ENCODE data around the gene TCF7L1.

Gene TCF7L1

DNA sequence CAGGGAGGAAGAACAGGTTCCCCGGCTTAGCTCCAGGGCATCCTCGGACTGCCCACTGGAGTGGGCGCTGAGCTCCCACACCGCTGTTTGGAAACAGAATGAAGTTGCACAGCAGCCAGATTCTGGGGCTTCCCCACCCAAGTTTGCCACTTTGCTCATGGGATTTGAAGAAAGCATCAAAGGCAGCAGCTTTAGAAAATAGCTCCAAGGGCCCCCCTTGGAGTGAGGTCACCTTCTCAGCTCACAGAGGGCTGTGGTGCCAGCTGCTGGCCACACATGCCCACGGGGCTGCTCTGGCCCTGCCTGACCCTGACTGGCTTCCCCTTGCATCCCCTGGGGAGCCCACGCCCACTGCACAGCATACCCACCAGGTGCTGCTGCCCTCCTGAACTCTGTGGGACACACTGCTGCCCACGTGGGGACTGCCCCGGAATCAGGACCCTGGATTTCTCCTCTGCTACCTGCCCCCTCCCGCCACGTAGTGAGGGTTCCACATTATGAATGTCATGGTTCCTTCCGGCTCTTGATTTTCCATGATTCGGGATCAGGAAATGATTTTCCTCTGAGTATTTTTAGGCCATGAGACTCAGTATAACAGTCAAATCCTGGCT is 124.3 kb downstream of the TCF7L1 start:
- DNase-seq = no peak

DNA sequence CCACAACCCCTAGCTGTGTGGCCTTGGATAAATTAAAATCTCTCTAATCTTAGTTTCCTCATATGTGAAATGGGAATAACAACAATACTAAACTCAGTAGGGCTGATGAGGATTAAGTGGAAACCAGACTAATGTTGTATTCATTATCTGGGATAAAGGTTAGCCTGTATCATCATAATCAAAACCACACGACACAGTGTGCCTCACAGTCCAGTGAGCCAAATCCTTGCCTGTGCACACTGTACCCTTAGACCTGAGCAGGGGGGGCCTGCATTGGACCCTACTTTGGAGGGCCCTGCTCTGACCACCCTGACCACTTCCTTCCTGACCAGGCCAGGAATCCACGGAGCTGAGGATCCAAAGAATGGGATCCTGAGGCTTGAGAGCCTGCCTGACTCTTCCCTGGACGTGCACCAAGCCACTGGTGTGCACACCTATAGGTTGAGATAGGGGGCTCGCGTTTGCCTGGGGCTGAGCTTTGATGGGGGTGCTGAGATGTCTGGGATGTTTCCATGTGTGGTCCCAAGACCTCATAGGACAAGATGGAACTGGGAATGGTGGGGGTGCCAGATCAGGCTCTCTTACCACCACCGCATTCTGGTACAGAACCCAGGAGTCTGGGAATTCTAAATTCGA is 124.9 kb downstream of the TCF7L1 start:
- no peak for DNase-seq

DNA sequence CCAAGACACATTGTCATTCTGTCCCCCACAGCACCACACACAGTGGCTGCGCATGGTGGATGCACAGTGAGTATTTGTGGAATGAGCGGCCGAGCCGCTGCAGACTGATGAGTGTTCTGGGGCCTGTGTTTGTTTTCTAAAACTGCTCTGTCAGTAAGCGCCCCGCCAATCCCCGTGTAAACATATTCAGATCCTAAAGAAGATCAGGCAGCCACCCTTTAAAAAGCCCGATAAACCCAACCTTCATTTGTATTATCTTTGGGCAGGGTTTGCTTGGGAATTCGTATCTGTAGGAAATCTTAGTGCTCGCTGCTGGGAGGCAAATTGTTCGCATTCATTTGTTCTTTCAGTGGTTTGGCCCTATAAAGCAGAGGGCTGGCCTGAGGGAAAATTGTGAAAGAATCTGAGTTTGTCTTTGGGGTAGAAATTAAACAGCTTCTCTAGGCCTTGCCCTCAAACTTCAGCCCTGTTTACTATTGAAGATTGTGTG is 126.0 kb downstream of the TCF7L1 start:
- no peak for DNase-seq

DNA sequence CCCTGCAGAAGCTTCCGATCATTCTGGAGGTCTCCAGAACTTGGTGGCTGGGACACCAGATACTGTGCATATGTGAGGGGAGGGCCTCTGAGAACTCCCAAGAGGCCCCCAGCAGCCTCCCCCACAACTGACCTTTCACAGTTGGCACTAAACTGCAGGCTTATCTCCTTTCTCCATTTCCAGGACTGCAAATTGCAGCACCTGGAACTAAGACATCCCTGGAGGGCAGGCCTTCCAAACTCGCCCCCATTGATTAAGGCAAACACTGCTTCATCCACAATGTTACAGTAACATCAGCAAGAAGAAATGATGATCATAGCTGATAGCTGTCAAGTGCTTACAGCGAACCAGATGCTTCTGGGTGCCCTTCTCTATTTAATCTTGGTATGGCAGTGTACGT is 126.7 kb downstream of the TCF7L1 start:
- no peak for DNase-seq

DNA sequence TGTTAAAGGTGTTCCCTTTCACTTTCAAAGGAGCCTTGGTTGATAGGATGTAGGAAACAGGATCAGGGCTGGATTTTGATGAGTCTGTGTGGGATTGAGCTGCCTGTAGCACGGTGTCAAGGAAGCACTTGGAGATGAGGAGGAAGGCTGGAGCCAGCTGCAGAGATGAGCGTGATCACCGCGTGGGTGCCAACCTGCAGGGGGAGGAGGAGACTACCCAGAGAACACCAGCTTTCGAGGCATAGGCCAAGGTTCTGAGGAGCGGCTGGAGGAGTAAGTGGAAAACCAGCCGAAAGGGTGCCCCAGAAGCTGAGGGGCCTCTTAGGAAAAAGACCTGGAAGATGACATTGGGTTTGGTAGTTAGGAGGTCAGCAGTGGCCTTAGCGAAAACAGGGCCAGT is 130.4 kb downstream of the TCF7L1 start:
- no peak for DNase-seq

DNA sequence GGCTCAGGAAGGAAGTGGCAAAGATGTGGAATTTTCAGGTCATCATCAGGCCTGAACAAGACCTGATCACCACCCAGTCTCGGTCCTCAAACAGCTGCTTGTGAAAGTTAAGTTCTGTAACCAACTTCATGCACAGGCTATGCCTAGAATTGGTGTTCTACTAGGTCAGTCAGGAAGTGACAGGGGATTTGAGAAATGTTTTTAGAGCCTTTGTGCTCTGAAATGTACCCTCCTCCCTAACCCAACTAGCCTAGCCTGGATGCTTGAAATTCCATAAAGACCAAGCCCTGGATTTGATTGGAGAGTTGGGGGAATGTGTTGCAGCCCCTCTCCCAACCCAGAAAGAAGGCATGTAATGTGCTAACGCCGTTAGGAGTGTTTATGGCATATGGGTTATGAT is 131.3 kb downstream of the TCF7L1 start:
- DNase-seq = no peak

DNA sequence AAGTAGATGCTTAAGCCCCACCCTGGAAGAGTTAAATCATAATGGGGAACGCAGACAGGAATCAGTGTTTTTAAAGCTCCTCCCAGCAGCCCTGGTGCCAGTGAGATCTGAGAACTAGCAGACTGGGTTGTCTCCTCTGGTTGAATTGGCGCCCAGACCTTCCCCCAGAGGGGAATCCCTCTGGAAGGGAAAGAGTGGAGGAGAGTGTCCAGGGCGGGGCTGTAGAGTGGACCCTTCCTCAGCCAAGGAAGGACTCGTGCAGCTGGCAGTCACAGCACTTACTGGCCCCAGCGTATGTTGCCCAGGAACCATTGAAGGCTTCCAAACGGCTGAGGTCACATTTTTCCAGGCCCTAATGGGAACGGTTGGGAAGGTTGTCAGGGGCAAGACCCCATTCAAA is 132.1 kb downstream of the TCF7L1 start:
- DNase-seq = no peak

DNA sequence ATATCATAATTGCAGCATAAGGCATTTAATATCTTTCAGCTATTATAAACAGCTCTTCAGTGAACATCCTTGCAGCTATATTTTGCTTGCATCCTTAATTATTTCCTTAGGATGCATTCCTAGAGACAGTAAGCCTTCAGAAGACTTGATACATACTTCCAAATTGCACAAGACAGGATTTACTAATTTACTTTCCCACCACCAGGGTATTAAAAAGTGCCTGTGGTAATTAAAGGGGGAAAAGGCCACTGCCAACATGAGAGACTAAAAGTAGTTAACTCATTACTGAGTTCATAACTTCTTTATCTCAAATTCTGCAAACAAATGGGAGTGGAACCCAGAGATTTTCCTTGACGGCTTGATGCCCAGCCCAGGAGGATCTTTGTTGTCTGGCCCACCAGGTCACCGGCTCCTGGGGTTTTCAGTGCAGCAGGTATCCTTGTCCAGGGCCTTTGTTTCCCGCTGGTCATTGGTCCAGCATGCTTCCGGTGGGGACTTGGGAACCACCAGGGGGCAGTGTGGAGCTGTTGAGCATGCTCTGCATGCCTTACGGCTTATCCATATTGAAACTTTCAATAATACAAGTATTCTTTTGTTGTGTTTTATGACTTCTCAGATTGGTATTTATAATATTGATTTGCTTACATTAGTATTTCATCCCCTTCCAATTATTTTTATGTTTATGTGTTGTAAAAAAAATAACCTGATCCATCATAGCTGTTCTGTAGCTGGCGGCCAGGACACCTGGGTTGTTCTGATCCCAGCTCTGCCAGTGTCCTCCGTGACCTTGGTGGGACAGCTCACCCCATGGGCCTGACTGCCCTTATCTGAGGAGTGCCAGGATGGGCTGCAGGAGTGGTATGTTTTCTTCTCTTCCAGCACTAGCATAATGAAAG is 133.2 kb downstream of the TCF7L1 start:
- DNase-seq = peak; percentile 61 to 64

DNA sequence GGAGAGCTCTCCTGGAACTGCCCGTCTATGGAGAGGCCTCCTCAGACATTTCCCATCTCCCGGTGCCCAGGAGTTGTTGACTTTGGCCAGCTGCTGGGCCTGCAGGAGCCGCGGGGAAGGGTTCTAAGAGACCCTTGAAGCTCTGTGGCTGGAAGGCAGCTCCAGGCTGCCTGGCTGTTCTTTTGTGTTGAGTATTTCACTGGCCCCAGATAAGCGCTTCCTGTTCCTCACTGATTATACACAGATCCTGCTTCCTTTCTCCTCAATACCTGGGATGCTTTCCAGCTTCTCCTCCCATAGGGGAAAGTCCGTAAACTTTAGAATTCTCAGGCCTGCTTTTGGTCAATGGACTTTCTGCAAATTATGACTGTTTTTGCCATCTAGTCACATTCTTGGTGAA is 136.8 kb downstream of the TCF7L1 start:
- no peak for DNase-seq

DNA sequence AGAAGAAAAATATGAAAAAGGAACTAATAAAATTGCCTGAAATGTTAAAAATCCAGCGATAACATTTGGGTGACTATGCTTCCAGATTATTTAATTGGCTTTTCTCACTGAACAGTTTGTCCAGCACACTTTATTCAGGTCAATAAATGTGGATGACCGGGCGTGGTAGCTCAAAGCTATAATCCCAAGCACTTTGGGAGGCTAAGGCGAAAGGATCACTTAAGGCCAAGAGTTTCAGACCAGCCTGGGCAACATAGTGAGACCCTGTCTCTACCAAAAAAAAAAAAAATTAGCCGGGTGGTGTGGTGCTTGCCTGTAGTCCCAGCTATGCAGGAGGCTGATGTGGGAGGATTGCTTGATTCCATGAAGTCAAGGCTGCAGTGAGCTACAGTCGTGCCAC is 139.2 kb downstream of the TCF7L1 start:
- no peak for DNase-seq

DNA sequence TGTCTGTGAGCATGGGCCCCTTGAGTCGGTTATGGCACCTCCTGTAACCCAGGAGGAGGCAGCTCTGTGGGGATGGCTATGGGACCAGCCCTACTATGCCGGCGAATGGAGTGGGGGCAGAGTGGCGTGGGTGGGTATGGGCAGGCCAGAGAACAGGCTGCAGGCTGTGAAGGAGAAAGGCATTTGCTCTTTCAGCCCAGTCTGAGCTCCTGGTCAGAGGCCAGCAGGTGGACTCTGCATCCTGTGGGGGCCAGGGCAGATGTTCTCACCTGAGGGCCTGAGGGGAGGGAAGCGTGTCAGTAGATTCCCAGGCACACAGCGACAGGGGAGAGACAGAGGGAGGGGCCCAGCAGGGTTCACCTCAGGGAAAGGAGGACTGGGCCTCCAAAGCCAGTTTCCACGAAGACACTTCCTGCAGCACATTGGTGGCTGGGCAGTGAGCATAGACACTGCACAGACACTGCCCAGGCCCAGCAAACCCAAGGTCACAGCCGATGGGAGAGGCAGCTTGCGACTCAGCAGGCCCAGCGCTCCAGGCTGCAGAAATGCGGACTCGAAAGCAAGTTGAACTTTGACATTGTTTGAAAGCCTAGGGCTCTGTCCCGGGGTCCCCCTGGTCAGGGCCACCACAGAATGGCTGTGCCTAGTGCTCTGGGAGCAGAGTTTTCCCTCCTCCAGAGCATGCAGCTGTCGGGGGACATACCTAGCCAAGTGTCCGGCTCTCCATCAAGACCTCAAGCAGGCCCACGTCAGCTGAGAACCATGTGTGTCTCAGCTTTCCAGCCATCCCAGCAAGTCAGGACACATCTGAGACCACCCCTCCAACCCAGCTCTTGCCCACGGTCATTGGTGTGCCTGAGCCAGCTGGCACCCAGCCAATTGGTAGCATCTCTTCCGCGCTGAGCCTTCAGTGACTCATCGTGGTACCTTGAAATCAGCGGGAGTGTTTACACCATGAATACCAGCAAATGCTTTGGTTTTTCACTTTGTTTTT is 140.8 kb downstream of the TCF7L1 start:
- DNase-seq = no peak

DNA sequence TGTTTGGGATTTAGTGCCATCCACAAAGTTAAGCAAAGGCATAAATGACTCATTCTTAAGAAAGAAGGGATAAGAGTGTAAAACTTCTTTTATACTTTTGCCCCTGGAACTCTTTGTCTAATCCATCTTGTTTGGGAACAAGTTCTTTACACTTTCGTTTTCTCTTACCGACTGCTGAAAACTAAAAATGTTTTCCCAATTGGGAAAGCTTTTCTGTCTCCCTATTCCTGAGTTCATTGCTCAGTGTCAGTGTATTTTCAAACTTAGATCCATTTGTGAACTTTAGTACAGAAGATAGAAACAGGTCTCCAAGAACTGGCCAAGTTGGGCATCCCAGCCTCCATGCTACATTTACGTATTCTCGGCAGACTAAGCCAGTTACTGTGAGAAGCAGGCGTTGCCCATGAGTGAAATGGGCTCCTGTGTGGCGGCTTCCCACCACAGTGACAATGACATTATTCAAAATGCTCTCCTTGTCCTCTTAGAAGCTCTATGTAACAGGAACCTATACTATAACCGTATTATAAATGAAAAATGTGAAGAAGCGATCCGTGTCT is 142.9 kb downstream of the TCF7L1 start:
- DNase-seq = no peak

DNA sequence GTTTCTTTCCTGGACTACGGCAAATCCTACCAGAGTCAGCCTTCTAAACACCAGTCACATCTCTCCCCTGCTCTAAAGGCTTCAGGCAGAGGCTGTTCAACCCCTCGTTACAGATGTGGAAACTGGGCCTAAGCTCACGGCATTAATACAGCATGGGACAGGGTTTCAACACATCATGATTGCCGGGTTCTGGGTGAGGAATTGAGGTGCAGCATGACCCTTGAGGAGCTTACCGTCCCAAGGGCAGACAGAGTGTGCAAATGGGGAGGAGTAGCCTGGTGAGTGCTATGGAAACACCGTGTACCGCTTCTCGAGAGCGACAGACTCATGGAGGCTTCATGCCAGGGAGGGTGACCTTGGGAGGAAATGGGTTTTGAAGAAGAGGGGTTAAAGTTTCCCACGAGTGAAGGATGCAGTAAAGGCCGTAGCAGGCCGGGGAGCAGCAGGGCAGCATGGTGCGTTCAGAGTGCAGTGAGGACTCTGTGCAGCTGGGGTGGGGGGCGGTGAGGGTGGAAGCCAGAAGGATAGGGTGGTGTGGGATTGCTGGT is 143.5 kb downstream of the TCF7L1 start:
- no peak for DNase-seq

DNA sequence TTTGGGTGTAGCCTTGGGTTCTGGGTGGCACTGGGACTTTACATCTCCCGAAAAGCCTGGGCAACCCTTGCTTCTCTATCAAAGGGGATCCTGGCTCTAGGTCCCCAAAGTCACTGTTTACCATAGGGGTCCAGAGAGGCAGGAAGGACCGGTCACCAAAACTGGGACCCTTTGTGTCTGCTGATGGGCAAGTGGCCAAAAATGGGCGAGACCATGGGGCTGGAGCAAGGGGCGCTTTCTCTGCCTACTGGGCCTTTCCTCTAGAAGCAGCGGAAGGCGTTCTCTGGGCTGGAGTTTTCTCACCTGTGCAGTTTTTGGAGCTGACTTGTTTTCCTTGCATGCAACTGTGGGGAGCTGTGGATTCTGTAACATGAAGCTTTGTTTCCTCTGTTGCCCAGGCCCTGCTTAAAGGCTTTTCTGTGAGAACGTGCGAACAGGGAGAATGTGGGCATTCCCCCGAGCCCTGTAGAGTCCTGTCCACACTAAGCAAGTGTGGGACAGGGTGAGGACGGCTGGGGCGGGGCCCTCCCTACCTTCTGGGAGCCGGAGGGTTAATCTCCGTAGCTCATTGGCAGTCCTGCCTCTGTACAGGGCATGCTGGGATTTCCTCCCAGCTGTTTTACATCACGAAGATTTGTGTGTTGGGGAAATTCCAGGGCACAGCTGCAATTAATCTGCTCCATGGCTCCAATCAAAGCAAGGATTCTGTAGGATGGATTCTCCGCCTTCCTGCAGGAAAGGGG is 144.4 kb downstream of the TCF7L1 start:
- DNase-seq = no peak

DNA sequence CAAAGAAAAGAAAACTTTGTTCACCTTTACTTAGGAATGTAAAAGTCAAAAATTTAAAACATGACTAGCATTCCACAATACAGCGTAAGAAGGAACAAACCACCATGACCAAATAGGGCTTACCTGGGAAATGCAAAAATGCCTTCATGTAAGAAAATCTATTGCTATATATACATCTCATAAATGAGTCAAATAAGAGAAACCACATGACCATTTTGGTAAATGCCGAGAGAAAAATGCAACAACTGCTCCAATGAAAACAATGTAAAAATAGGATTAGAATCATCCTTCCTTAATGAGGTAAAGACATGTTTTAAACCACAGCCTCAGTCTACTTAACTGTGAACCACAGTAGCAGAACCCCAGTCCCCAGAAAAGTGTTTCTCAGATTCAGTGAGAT is 145.2 kb downstream of the TCF7L1 start:
- DNase-seq = no peak

DNA sequence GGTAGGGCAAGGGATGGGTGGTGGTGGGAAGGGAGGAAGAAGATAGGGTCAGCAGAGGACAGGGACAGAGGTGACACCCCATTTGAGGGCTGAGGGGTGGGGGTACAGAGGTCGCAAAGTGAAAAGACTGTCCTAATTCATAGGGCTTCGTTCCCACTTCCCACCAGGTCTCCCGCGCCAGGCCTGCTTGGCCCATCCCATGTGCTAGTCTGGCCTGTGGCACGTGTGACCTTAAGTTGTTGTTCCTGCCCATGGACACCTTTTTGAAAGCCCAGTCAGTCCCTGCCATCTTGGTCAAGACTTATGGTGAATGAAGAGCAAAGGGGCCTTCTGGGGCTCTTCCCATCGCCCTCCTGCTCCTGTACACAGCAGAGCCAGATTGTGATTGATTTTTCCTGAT is 148.4 kb downstream of the TCF7L1 start:
- DNase-seq = no peak

DNA sequence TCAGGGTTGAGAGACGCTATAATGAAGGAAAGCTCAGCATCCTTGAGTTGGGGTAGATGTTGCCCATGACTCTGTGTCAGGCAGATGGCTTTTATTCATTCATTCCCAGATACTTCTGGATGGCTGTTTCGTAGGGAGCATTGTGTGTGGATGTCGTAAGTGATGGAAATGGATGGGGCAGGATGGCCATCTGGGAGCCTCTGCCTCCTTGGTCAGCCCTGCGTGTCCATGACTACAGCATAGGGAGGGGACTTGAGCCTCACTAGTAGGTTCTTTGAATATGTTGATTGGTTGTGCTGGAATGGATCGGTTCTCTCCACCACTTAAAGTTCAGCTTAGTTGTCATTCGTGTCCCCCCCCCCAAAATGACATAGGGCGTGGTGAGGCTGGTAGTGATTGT is 149.7 kb downstream of the TCF7L1 start:
- DNase-seq = no peak

DNA sequence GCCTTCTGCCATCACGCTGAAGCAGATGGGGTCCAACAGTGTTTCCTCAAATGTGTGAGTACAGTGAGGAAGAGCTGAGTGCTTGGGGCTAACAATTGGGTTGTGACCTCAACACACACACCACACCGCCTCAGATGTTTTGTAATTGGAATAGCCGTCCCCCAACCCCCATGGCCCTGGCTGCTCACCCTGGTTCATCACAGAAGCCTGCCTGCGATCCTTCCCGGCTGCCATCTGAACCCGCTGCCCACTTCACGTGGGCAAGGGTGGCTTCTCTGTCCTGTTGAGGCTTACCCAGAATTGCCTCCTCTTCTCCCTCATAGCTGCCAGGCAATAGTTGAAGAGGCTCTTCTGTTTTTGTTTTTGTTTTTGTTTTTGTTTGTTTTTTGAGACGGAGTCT is 150.4 kb downstream of the TCF7L1 start:
- DNase-seq = no peak

DNA sequence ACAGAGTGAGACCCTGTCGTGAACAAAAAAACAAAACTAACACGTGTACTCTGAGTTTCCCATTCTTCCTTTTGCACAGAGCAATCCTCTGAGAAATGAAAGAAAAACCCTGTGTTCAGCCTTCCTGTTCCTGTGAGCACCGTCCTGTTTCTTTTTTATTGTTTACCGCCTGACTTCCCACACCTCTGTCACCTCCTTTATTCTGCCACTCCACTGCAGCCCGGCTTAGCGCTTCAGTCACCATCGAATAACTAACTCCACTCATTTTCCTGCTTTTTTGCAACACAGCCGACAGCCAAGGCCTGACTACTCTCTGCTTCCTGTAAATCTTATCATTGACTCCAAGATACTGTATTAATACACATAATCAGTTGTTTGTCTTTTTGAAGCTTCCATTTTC is 153.7 kb downstream of the TCF7L1 start:
- DNase-seq = no peak

DNA sequence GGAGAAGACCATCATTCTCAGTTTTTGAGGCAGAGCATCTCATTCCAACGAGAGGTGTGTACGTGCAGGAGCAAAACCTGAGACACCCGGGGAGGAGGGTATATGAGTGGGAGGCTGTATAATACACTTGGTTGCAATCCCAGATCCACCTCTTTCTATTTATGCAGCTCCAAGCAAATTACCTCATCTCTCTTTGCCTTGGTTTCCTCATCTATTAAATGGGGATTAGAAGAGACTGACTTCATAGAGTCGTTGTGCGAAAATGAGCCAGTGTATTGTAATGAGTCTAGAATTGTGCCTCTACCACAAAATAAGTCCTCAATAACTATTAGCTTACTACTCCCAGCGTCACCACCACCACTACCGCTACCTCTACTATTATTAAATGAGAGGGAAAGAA is 154.5 kb downstream of the TCF7L1 start:
- no peak for DNase-seq

DNA sequence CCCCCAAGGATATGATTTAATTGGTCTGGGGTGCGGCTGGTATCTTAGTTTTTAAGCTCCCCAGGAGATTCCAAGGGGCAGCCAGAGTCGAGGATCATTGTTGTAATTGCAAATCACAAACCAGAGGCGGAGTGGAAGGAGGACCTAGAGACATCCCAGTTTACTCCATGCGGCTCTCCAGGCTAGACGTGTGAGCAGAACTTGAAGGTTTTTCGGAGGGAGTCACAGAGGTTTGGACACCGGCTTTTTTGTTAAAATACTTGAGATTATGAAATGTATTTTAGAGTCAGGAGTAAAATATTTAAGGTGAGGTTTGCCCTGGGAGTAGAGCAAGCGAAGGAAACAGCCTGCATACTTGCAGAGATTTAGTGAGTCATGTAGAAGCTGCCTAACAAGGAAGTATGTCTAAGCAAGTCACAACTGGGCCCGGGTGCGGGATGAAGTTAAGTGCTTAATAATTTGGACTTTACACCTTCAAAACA is 155.1 kb downstream of the TCF7L1 start:
- no peak for DNase-seq
